Measurements from ENCODE around the gene MPST. TPM values are rescaled to one million over a fixed set of nuclear protein-coding genes. Genes with fewer than 3 reads are reported as not detected.

Gene MPST
- total and polyA plus RNA-seq, 12 donors = 27.1 to 192 (median 47.0) TPM

- 96% methylated on average over 34 of the region's 34 CpGs for WGBS, 2 donors
- no peak for DNase-seq
Observed at GRCh38 chr22:37023743-37024338, 4.3 kb downstream of the MPST start.

GRCh38 chr22:37024339-37025157, 5.0 kb downstream of the MPST start:
- 90 to 93% methylated on average over 69 to 71 of the region's 71 CpGs for WGBS, 2 donors
- no peaks in the 10 kb centered on the region for H3K9me3 ChIP-seq

More at GRCh38 chr22:37023743-37024338, 4.3 kb downstream of the MPST start:
- peaks cover 10 to 57% (median 39%) of the 10 kb centered on the region in 9 donors for H3K4me1 ChIP-seq
- ATAC-seq = no peak
- no peak overlapping the region for H3K4me3 ChIP-seq
- H3K27me3 ChIP-seq = no peaks in the 10 kb centered on the region
- H3K36me3 ChIP-seq = peaks cover 0 to 47% (median 8%) of the 10 kb centered on the region in 9 donors
- no peak for TF ChIP-seq CTCF (IDR thresholded peaks at IDR 0.05)
- intact Hi-C loops (cut with DNase I) = no loop called here
- H3K9me3 ChIP-seq = no peaks in the 10 kb centered on the region
- H3K27ac ChIP-seq = peak overlapping the region in 1 of 10 donors; percentile 64

GRCh38 chr22:37025500-37026070, 6.0 kb downstream of the MPST start:
- DNase-seq (no peak), ATAC-seq (no peak)
- H3K36me3 ChIP-seq = peaks cover 0 to 64% (median 8%) of the 10 kb centered on the region in 9 donors
- H3K4me1 ChIP-seq = peaks cover 7 to 52% (median 34%) of the 10 kb centered on the region in 9 donors
- H3K4me3 ChIP-seq = no peak overlapping the region
- WGBS, 2 donors = 87% methylated on average over 10 of the region's 10 CpGs
- intact Hi-C loops (cut with DNase I) = no loop called here
- TF ChIP-seq CTCF (IDR thresholded peaks at IDR 0.05) = no peak
- no peaks in the 10 kb centered on the region for H3K9me3 ChIP-seq
- no peaks in the 10 kb centered on the region for H3K27me3 ChIP-seq
- no peak overlapping the region for H3K27ac ChIP-seq

More at GRCh38 chr22:37024339-37025157, 5.0 kb downstream of the MPST start:
- DNase-seq (no peak), ATAC-seq (no peak)
- Histone ChIP-seq H3K27ac (no peak overlapping the region), H3K4me1 (peaks cover 10 to 57% (median 39%) of the 10 kb centered on the region in 9 donors), H3K27me3 (no peaks in the 10 kb centered on the region), H3K4me3 (no peak overlapping the region), H3K36me3 (peaks cover 0 to 54% (median 8%) of the 10 kb centered on the region in 9 donors)
- TF ChIP-seq CTCF (IDR thresholded peaks at IDR 0.05) = no peak
- intact Hi-C loops (cut with DNase I) = no loop called here

- Histone ChIP-seq H3K4me1 (peaks cover 4 to 44% (median 26%) of the 10 kb centered on the region in 9 donors), H3K9me3 (no peaks in the 10 kb centered on the region), H3K27ac (peak overlapping the region in 3 of 10 donors; percentile 22 to 29 (median 26)), H3K27me3 (no peaks in the 10 kb centered on the region), H3K36me3 (peaks cover 0 to 70% (median 8%) of the 10 kb centered on the region in 9 donors), H3K4me3 (no peak overlapping the region)
- peak in 7 of 8 donors; percentile 19 to 84 (median 61) for ATAC-seq
- WGBS, 2 donors = 55 to 60% methylated on average over 5 of the region's 5 CpGs
- intact Hi-C loops (cut with DNase I) = no loop called here
- TF ChIP-seq CTCF (IDR thresholded peaks at IDR 0.05) = no peak
- peak in 1 of 2 donors; percentile 30 for DNase-seq
Observed at GRCh38 chr22:37026325-37026724, 6.8 kb downstream of the MPST start.
